Breast epithelium (tissue), 3 donors: ENCODE data around the gene MS4A3.

Experiments used
- POLR2A ChIP-seq: fragments of 450-650 bp; IDR thresholded peaks from one replicate; pipeline ENCODE4 v1.6.1; 2016; ENCODE audit warnings: antibody characterized with exemption, mild to moderate bottlenecking, moderate library complexity
- POLR2AphosphoS5 ChIP-seq, 3 donors: sonication (generic); formaldehyde crosslinking; IDR thresholded peaks; one replicate each; pipeline ENCODE4 v1.6.1; 2017; ENCODE audit warnings: antibody characterized with exemption in 3 of 3
- TF ChIP-seq, protein P1 (sequence below), 3 donors: fragments of 450-650 bp; IDR thresholded peaks; one replicate each; pipeline ENCODE4 v1.5.1; 2016 to 2017; ENCODE audit warnings: antibody characterized with exemption in 3 of 3, mild to moderate bottlenecking in 3 of 3, moderate library complexity in 3 of 3

DNA sequence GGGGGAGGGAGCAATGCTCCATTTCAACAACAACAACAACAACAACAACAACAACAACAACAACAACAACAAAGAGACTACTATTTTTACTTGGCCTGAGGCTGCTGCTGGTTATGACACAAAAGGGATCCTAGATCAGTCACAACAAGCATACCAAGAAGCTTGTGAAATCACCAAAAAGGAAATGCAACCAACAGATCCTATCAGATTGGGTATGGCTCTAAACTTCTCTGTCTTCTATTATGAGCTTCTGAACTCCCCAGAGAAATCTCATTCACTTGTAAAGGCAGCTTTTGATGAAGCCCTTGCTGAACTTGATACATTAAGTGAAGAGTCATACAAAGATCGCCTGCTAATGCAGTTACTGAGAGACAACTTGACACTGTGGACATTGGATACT is 21.5 kb downstream of the MS4A3 start:
- TF ChIP-seq, protein P1, sequence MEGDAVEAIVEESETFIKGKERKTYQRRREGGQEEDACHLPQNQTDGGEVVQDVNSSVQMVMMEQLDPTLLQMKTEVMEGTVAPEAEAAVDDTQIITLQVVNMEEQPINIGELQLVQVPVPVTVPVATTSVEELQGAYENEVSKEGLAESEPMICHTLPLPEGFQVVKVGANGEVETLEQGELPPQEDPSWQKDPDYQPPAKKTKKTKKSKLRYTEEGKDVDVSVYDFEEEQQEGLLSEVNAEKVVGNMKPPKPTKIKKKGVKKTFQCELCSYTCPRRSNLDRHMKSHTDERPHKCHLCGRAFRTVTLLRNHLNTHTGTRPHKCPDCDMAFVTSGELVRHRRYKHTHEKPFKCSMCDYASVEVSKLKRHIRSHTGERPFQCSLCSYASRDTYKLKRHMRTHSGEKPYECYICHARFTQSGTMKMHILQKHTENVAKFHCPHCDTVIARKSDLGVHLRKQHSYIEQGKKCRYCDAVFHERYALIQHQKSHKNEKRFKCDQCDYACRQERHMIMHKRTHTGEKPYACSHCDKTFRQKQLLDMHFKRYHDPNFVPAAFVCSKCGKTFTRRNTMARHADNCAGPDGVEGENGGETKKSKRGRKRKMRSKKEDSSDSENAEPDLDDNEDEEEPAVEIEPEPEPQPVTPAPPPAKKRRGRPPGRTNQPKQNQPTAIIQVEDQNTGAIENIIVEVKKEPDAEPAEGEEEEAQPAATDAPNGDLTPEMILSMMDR (IDR thresholded peaks at IDR 0.05): no peak
- TF ChIP-seq POLR2AphosphoS5 (IDR thresholded peaks at IDR 0.05): no peak
- TF ChIP-seq POLR2A: no peak
